ENCODE data around the gene NTHL1.
A peak's percentile ranks its signal among the peaks of the same experiment; 100 is the strongest.

NTHL1 gene

DNA sequence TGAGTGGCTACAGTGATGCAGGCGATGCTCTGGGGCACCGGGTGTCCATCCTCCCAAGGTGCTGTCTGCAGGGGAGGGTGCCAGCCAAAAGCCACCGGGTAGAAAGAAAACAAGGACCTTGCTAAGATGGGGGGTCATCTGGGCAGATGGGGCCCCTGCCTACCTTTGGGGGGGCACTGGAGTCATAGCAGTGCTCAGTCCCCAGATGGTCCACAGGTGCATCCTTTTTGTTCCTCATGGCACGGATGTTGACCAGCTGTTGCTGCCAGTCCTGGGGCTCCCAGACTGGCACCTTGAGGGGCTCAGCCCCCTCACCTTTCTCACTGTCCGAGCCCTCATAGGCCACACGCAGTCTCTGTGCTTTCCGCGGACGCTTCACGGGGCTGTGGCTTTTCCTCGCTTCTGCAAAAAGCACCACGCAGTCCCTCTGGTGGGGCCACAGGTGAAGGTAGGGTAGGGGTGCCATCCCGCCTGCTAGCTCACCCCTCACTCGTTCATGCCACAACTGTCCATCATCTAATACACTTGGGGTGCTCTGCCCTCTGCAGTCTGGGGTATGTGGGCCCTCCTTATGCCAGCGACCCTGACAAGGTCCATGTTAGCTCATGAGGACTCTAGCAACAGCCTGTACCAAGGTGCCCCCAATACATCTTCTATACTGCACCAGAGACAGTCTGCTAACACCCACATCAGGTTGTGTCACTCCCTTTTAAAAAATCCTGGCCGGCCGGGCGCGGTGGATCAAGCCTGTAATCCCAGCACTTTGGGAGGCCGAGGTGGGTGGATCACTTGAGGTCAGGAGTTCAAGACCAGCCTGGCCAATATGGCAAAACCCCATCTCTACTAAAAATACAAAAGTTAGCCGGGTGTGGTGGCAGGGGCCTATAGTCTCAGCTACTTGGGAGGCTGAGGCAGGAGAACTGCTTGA lies 1.4 kb downstream of the NTHL1 start:
- intact Hi-C loops (cut with DNase I), result no loop called here
- no peak for DNase-seq

DNA sequence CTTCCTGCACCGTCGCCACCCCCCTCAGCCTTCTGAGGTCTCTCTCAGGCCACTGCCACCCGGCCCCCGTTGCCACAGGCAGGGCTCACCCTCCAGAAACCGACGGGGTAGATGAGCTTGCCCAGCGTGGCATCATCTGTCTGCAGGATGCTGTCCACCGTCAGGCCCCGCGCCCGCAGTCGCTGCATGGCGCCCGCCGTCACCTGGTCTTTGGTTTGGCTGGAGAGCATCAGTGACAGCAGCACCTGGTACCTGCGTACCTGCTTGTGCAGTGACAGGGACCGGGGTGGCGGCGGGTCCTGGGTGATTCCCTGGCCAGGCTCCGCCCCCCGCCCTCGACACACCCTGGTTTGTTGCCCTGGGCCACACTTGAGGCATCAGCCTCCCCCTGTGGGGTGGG lies 3.1 kb downstream of the NTHL1 start:
- no peak for DNase-seq
- intact Hi-C loops (cut with DNase I), result no loop called here

DNA sequence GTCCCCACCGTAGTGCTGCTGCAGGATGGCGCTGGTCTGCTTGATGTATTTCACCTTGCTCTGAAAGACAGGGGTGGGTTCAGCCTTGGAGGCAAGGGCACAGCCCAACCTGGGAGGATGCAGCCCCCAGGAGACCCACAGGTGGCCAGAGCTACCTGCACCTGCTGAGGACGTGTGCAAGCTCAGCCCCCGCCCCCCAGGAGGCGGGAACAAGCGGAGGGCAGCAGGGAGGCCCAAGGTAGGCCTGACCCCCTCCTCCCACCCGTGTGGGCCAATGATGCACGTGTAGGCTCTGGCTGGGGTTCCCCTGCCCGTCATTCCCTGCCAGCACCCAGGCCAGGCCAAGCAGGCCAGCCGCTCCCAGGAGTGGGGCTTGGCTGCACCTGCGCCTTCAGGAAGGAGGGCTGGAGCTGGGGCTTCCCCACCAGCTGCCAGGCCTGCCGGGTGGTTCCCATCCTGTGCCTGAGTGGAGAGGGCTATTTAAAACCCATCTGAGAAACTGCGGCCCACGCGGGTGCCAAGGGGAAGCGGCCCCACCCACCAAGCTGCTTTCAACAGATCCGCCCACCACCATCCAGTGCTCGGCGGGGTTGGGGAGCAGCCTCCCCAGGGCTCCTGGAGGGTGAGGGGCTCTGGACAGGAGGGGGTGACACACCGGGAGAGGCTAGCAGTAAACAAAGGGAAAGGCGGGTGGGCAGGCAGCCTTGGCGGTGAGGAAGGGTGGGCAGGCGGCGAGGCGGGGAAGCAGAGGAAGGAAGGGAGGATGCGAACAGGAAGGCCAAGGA lies 3.8 kb downstream of the NTHL1 start:
- peak; percentile 40 to 91 (median 74) for DNase-seq
- intact Hi-C loops (cut with DNase I), result no loop called here

DNA sequence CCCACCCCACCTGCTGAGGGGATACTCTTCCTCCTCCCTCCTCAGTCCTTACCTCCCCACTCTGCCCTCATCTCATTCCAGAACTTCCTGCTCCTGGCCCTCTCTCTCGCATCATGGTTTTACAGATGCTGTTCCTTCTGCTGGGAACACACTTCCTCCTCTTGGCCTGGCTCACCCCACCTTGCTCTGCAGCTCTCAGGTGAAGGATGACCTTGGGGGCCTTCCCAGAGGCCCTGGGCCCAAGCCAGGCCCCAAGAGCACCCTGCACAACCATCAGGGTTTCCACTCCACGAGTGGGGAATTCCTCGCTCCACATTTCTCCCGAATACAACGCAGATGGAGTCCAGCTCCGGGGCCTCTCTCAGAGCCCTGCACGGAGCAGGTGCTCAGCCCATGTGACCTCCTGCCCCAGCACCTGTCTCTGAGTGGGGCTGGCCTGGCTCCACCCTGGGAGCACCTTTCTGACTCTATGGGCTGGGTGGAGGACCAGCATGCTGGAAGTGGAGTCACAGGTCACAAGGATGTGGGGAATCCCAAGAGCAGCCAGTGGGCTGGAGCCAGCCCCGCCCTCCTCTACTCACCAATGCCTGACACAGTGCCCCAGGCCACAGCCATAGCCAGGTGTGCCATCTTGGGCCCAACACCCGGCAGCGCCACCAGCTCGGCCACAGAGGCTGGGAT lies 4.5 kb downstream of the NTHL1 start:
- intact Hi-C loops (cut with DNase I), result no loop called here

DNA sequence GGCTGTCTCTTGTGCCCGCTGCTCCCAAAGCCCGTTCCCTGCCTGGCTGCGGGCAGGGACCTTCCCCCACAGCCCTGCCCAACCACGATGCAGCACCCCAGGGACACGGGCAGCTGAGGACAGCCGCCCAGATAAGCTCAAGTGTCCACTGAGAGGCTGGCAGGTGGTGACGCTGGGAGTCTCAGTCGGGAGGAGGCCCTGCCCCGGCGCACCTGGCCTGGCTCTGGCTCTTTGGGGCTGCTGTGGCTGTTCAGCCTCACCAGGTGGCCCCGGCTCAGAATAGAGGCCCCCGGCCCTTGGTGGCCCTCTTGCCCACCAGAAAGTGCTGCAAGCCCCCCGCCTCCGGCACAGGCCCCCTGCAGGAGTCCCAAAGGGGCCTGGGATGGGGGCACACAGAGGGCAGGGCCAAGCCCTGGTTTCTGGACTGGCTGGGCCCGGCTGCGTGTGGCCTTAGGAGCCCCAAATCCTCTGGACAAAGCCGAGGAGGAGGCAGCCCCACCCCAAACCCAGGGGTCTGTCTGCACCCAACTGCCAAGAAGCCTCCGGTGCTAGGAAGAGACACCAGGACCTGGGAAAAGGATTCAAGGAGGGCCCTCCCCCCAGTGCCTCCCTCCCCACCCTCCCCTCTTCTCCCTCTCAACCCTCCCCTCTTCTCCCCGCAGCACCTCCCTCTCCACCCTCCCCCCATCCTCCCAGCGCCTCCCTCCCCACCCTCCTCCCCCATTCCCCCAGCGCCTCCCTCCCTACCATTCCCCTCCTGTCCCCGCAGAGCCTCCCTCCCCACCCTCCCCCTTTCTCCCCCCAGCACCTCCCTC lies 5.3 kb downstream of the NTHL1 start:
- intact Hi-C loops (cut with DNase I), result no loop called here
- peak in 1 of 42 donors; percentile 16 for DNase-seq

More for the DNA sequence above, 4.5 kb downstream of the NTHL1 start:
- no peak for DNase-seq

DNA sequence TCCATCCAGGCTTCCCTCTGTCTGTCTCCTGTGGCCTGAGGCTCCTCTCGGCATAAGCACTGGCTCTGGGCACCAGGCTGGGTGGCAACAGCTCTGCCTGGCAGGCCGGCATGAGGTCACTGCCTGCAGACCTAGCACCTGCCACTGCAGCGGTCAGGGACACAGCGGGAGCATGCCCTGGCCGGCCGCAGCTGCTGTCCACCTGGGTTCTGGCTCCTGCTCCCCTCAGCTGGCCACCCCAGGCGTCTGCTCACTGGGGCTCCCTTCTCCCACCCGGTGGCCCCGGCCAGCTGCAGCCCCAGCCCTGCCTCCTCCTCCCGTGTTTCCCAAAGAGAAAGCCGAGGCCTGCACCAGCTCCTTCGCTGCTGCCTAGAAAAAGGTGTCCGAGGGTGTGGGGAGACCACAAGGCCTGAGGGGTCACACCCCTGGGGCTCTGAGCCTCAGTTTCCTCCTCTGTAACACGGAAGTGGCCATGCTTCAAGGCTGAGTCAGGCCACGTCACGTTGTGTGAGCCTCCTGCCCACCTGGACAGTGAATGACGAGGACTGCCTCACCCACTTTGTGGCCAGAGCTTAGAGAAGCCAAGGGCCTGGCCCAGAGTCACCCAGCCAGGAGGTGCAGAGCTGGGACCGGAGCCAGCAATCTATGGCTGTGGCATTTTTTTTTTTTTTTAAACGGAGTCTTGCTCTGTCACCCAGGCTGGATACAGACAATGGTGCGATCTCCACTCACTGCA lies 6.7 kb downstream of the NTHL1 start:
- peak in 4 of 42 donors; percentile 7 to 56 (median 44) for DNase-seq
- intact Hi-C loops (cut with DNase I), result no loop called here

DNA sequence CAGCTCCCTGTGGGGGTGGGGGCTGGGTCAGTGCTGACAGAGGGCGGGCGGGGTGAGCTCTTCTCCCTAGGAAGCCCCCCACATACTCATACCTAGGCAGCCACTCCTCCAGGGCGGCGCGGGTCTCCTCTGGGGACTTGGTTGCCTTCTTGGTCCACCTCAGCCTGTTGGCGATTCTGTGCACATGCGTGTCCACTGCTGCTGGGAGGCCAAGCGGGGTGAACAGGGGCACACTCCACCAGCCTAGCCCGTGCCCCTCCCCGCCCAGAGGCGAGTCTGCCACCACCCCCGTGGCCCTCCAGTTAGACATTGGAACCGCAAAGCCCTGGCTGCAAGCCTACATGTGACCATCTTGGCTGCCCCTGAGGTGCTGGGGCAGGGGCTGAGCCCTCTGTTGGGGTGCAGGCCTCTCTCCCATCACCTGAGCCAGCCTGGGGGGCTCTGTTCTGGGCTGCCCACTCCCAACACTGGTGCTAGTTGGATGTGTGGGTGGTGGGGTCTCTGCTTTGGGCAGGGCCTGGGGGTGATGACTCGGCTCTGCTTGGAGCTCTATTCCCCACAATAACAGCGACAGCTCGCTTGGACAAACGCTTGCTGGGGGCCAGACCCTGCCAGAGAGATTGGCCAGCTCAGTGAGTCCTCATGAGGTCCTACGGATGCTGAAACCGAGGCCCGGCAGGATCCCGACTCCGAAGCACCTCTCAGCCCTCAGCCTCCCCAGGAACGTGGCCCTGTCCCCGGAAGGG lies 7.4 kb downstream of the NTHL1 start:
- DNase-seq, result no peak
- intact Hi-C loops (cut with DNase I), result no loop called here

DNA sequence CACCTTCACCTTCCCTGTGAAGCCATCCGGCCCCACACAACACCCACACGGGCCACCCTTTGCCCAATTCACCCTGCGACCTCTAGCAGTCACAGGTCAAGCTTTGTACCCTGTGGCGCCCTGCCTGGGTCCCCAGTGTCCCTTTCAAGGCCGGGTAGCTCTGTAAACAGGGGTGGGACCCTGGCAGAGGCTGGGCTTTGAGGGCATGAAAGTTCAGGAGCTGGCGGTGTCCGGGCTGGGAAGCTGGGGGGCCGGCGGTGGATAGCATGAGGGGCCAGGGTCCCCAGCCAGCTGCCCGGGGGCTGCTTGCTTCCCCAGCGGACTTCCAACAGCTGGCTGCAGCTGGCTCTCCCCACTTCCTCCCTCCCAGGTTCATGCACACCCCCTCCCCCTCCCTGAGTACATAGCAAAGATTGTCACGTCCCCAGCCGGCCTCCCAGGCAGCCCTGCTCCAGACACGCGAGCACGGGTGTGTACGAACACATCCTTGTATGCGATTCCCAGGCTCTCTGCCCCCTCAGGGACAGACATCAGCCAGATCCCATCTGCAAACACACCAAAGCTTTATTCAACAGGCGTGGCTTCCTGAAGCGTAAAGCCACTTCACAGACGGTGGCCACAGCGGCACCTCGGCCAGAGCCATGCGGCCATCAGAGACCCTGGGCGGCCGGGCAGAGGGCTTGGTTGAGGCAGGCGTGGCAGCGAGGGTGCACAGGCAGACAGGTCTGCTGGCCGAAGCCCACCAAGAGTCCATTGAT lies 8.2 kb downstream of the NTHL1 start:
- intact Hi-C loops (cut with DNase I), result no loop called here
- DNase-seq, result no peak

DNA sequence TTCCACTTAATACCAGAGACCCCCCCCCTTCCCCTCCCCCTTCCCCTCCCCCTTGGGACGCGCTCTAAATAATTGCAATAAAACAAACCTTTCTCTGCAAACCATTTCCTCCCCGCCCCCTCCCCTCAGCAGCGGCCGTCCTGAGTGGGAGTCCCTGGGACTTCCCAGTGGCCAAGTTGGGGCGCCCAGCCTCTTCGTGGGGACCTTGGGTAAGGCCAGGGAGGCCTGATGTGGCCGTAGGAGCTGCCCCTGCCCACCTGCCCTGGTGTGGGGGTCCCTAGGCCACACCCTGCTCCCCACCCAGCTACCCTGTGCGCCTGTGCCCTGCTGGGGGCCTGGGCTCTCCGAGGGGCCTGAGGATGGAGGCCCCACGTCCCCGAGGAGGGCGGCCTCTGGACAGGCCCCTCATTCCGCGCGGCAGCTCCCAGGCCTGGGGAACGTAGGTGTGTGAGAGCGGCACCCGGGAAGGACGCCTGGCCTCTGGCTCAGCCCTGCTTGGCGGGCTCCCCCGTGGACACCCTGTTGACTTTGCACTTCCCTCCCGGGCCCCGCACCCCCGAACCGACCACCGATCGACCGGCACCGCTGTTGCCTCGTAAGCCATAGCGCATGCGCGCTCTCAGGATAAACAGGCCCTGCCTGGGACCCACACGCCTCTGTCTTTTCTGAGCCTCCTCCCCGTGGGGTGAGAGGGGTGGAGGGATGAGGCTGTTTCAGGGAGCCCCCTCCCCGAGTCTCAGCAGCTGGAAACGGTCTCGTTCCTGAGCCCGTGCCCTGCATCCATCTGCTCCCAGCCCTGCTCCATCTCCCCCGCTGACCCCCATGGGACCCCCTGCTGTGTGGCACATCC lies 9.0 kb downstream of the NTHL1 start:
- DNase-seq, result no peak
- intact Hi-C loops (cut with DNase I), result no loop called here

DNA sequence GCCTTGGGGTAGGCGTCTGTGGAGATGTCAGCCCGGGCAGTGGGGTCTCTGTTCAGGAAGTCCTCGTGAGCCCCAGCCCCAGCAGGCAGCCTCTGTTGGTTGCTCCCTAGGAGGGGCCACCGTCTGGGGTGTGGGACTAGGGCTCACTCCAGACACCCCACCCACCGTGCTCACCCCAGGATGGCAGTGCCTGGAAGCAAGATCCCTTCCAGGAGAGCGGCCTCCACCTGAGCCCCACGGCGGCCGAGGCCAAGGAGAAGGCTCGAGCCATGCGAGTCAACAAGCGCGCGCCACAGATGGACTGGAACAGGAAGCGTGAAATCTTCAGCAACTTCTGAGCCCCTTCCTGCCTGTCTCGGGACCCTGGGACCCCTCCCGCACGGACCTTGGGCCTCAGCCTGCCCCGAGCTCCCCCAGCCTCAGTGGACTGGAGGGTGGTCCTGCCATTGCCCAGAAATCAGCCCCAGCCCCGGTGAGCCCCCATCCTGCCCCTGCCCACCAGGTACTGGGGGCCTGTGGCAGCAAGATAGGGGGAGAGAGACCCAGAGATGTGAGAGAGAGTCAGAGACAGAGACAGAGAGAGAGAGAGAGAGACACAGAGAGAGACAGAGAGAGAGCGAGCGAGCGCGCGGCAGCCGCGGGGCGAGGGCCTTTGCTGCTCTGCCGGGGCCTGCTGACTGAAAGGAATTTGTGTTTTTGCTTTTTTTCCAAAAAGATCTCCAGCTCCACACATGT lies 9.8 kb downstream of the NTHL1 start:
- DNase-seq, result no peak
- intact Hi-C loops (cut with DNase I), result no loop called here

DNA sequence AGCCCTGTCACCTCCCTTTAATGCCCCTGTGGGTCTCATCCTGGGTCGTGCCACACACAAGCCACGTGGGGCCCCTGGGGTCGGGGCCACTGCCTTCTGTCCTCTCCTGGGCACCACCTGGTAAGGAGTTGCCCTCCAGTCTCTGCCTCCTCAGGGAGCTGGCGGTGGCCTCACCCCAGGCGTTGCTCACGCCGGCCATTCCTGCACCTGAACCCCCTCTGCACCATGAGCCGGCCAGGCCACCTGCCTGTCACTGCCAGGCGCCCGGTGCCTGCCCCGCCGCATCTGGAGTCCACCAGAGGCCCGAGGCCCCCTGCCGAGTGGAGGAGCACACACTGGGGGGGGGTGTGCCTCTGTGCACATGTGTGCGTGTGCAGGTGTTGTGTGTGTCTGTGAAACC lies 10.5 kb downstream of the NTHL1 start:
- no peak for DNase-seq
- intact Hi-C loops (cut with DNase I), result no loop called here

DNA sequence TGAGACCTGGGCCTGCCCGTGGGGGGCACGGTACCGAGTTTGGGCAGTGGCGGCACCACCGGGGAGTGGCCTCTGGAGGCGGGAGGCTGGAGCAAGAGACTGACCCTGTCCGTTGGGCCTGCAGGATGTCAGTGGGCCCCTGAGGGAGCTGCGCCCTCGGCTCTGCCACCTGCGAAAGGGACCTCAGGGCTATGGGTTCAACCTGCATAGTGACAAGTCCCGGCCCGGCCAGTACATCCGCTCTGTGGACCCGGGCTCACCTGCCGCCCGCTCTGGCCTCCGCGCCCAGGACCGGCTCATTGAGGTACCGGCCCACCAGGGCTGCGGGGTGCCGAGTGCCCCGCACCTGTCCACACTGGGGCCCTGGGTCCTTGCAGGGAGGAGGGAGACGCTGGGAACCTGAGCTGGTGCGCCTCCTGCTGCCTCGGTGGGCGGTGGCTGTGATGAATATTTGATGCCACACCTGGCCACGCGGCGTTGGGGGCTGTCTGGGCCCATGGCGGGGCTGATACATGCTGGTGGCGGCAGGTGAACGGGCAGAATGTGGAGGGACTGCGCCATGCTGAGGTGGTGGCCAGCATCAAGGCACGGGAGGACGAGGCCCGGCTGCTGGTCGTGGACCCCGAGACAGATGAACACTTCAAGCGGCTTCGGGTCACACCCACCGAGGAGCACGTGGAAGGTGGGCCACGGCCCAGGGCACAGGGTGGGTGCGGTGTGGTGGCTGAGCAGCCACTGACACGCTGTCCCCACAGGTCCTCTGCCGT lies 11.3 kb downstream of the NTHL1 start:
- intact Hi-C loops (cut with DNase I), result no loop called here
- no peak for DNase-seq

DNA sequence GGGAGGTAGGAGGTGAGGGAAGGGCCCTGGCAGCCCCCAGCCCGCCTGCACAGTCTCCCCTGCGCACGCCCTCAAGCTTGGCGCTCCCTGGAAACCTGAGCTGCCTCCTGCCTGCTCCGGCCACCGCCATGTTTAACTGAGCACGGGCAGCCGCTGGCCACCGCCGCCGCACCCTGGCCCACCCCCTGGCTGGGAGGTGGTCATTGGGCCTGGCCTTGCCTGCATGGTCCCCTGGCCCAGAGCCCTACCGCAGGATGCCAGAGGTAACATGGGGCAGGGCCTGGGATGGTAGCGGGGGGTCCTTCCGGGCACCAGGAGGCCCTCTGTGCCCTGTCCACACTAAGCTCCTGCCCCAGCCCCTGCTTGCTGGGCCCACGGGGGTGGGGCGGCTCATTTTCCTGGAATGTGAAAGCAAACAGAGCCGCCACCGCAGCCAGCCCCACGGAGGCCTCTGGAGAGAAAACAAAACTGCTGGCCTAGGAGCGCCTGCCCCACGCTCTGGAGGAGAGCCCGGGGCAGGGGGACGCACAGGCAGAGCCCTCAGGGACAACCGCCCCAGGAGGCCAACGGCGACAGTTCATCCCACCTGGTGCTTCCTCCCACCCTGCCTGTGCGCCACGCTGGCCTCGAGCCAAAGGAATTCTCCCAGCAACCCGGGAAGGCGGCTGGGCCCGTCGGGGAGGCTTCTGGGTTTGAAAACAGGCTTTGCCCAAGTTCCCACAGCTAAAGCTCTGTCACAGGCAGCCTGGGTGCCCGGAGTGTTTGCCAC lies 12.0 kb downstream of the NTHL1 start:
- intact Hi-C loops (cut with DNase I), result no loop called here
- DNase-seq, result peak in 3 of 42 donors; percentile 20 to 52 (median 21)
